WTC11 (cell line): Measurements from ENCODE around the gene VTA1.

Experiments used
- CBFB ChIP-seq: sonication (generic); formaldehyde crosslinking; IDR thresholded peaks from 2 replicates; pipeline ENCODE4 v1.8.1; 2022; ENCODE audit warnings: mild to moderate bottlenecking, low read depth, missing genetic modification reagents
- ELF4 ChIP-seq: sonication (generic); formaldehyde crosslinking; IDR thresholded peaks from 2 replicates; pipeline ENCODE4 v1.8.1; 2022; ENCODE audit warnings: low read depth, mild to moderate bottlenecking, moderate library complexity, missing genetic modification reagents
- TF ChIP-seq, protein P1 (sequence below): fragments of 200-600 bp; IDR thresholded peaks from 2 replicates; pipeline ENCODE4 v1.8.0; 2022; ENCODE audit warnings: antibody characterized with exemption
- TF ChIP-seq, protein P2 (sequence below): sonication (generic); formaldehyde crosslinking; IDR thresholded peaks from 2 replicates; pipeline ENCODE4 v1.8.1; 2022; ENCODE audit warnings: low read depth, mild to moderate bottlenecking, moderate library complexity, missing genetic modification reagents, borderline replicate concordance
- TF ChIP-seq, protein P3 (sequence below): sonication (generic); formaldehyde crosslinking; IDR thresholded peaks from 2 replicates; pipeline ENCODE4 v1.8.1; 2023; ENCODE audit warnings: mild to moderate bottlenecking, missing genetic modification reagents, moderate library complexity
- TF ChIP-seq, protein P4 (sequence below): sonication (generic); formaldehyde crosslinking; IDR thresholded peaks from 2 replicates; pipeline ENCODE4 v1.8.0; 2022; ENCODE audit warnings: mild to moderate bottlenecking, missing genetic modification reagents

DNA sequence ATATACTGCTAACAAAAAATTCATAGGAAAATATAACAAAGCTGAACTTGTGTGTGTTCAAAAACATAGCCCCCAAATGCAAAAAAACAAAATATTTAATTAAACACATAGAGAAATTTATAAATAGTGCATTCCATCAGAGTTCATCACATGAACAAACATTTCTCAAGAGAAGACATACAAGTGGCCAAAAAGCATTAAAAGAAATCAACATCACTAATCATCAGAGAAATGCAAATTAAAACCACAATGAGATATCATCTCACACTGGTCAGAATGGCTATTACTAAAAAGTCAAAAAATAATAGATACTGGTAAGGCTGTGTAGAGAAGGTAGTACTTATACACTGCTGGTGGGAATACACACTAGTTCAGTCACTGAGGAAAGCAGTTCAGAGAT is 115.2 kb downstream of the VTA1 start:
- TF ChIP-seq, protein P1, sequence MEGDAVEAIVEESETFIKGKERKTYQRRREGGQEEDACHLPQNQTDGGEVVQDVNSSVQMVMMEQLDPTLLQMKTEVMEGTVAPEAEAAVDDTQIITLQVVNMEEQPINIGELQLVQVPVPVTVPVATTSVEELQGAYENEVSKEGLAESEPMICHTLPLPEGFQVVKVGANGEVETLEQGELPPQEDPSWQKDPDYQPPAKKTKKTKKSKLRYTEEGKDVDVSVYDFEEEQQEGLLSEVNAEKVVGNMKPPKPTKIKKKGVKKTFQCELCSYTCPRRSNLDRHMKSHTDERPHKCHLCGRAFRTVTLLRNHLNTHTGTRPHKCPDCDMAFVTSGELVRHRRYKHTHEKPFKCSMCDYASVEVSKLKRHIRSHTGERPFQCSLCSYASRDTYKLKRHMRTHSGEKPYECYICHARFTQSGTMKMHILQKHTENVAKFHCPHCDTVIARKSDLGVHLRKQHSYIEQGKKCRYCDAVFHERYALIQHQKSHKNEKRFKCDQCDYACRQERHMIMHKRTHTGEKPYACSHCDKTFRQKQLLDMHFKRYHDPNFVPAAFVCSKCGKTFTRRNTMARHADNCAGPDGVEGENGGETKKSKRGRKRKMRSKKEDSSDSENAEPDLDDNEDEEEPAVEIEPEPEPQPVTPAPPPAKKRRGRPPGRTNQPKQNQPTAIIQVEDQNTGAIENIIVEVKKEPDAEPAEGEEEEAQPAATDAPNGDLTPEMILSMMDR, result no peak
- no peak for TF ChIP-seq ELF4 (CRISPR knock-in tag)
- TF ChIP-seq CBFB (CRISPR knock-in tag), result no peak
- TF ChIP-seq, protein P2, sequence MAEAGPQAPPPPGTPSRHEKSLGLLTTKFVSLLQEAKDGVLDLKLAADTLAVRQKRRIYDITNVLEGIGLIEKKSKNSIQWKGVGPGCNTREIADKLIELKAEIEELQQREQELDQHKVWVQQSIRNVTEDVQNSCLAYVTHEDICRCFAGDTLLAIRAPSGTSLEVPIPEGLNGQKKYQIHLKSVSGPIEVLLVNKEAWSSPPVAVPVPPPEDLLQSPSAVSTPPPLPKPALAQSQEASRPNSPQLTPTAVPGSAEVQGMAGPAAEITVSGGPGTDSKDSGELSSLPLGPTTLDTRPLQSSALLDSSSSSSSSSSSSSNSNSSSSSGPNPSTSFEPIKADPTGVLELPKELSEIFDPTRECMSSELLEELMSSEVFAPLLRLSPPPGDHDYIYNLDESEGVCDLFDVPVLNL (CRISPR knock-in tag), result no peak
- TF ChIP-seq, protein P3, sequence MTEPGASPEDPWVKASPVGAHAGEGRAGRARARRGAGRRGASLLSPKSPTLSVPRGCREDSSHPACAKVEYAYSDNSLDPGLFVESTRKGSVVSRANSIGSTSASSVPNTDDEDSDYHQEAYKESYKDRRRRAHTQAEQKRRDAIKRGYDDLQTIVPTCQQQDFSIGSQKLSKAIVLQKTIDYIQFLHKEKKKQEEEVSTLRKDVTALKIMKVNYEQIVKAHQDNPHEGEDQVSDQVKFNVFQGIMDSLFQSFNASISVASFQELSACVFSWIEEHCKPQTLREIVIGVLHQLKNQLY (CRISPR knock-in tag), result no peak
- TF ChIP-seq, protein P4, sequence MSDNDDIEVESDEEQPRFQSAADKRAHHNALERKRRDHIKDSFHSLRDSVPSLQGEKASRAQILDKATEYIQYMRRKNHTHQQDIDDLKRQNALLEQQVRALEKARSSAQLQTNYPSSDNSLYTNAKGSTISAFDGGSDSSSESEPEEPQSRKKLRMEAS (CRISPR knock-in tag), result no peak
